ENCODE data around the gene PRODH2. TPM values are rescaled to one million over a fixed set of nuclear protein-coding genes. Genes with fewer than 3 reads are reported as not detected.

PRODH2 gene
- total and polyA plus RNA-seq, 2 donors (not counting 3 experiments of a cell fraction or from before 2014, with no cell fraction given) = not detected

DNA sequence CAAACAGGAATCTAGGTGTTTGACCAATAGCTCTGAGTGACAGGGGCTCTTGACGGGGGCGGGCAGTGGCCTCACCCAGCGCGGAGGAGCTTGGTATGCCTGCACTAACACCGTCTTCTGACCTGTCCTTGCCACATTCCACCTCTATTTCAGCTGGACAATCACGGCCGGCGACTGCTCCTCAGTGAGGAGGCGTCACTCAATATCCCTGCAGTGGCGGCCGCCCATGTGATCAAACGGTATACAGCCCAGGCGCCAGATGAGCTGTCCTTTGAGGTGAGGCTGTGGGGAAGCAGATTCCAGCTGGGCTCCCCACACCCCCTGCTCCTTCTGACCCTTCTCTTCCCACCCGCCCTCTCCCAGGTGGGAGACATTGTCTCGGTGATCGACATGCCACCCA lies 32.6 kb downstream of the PRODH2 start:
- ChIA-PET POLR2A (no interaction called here), CTCF (no interaction called here)
- intact Hi-C loops (cut with micrococcal nuclease) (no loop called here), dilution Hi-C loops (cut with MboI; ENCODE audit: extremely low pct_ligation_motif_present, low sequenced_read_pairs) (no loop called here)
- FAIRE-seq (no peak), DNase-seq (ENCODE audit: low read depth, low spot score) (no peak)
- peaks cover 4% of the 10 kb centered on the region for H3K4me1 ChIP-seq (ENCODE audit: control insufficient read depth, extremely low read depth, insufficient read depth, low read length)
- H3K4me3 ChIP-seq (replicated peaks in 1 of 3; ENCODE audit: insufficient read depth in 1 of 3, low read depth in 1 of 3, low read length in 3 of 3) = no peak overlapping the region
- BruUV-seq (replicated peaks) = no TSS peak
- no peaks in the 10 kb centered on the region for H3K9me3 ChIP-seq (replicated peaks; ENCODE audit: control insufficient read depth, insufficient read depth, low read length)
- TF ChIP-seq POLR2A (IDR thresholded peaks at IDR 0.05; ENCODE audit: low read depth, low read length) (no peak), FOS (IDR thresholded peaks at IDR 0.05; ENCODE audit: borderline replicate concordance, insufficient read depth, low read length) (no peak), POLR2AphosphoS5 (IDR thresholded peaks at IDR 0.05; ENCODE audit: insufficient read depth, low read depth, low read length) (no peak), MYC (IDR thresholded peaks at IDR 0.05; ENCODE audit: low read depth, low read length) (no peak), JUN (IDR thresholded peaks at IDR 0.05; ENCODE audit: borderline replicate concordance, insufficient read depth, insufficient read length, low read depth) (no peak), EZH2 (IDR thresholded peaks at IDR 0.05; ENCODE audit: borderline replicate concordance, low read depth, low read length, severe bottlenecking) (no peak)
- TF ChIP-seq, protein P1, sequence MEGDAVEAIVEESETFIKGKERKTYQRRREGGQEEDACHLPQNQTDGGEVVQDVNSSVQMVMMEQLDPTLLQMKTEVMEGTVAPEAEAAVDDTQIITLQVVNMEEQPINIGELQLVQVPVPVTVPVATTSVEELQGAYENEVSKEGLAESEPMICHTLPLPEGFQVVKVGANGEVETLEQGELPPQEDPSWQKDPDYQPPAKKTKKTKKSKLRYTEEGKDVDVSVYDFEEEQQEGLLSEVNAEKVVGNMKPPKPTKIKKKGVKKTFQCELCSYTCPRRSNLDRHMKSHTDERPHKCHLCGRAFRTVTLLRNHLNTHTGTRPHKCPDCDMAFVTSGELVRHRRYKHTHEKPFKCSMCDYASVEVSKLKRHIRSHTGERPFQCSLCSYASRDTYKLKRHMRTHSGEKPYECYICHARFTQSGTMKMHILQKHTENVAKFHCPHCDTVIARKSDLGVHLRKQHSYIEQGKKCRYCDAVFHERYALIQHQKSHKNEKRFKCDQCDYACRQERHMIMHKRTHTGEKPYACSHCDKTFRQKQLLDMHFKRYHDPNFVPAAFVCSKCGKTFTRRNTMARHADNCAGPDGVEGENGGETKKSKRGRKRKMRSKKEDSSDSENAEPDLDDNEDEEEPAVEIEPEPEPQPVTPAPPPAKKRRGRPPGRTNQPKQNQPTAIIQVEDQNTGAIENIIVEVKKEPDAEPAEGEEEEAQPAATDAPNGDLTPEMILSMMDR (IDR thresholded peaks at IDR 0.05; ENCODE audit: extremely low read depth in 1 of 2, insufficient read depth in 1 of 2, low read depth in 1 of 2, low read length in 2 of 2) = no peak
- TF ChIP-seq, protein P2, sequence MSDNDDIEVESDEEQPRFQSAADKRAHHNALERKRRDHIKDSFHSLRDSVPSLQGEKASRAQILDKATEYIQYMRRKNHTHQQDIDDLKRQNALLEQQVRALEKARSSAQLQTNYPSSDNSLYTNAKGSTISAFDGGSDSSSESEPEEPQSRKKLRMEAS (IDR thresholded peaks at IDR 0.05; ENCODE audit: insufficient read depth, insufficient read length) = no peak
- no peak overlapping the region for H2AFZ ChIP-seq (ENCODE audit: low read depth, low read length)
- no peaks in the 10 kb centered on the region for H4K20me1 ChIP-seq (replicated peaks; ENCODE audit: control insufficient read depth, extremely low read depth, insufficient read depth, low read length)
- H3K27me3 ChIP-seq (ENCODE audit: control insufficient read depth in 2 of 2, insufficient read depth in 2 of 2, low read length in 2 of 2) = no peaks in the 10 kb centered on the region
- H3K4me2 ChIP-seq (ENCODE audit: insufficient read depth, low read length) = no peak overlapping the region
- no peak overlapping the region for H3K27ac ChIP-seq (ENCODE audit: insufficient read depth, low read depth, low read length)
- no peaks in the 10 kb centered on the region for H3K9me1 ChIP-seq (replicated peaks; ENCODE audit: control insufficient read depth, extremely low read depth, insufficient read depth, low read length)
- peaks cover 0 to 5% of the 10 kb centered on the region in 2 experiments for H3K36me3 ChIP-seq (ENCODE audit: control insufficient read depth in 2 of 2, extremely low read depth in 1 of 2, insufficient read depth in 2 of 2, low read length in 2 of 2)
- no peak overlapping the region for H3K9ac ChIP-seq (replicated peaks; ENCODE audit: extremely low read depth, insufficient read depth, low read length)
- H3K79me2 ChIP-seq (ENCODE audit: control insufficient read depth, insufficient read depth, low read length) = no peaks in the 10 kb centered on the region

All from endothelial cell of umbilical vein (primary cell).